ENCODE results near the gene CDH4. TPM values are rescaled to one million over a fixed set of nuclear protein-coding genes. Genes with fewer than 3 reads are reported as not detected.

The CDH4 gene
- total RNA-seq, 6 experiments from 2014 or later = 5.8 to 12.8 (median 10.9) TPM

DNA sequence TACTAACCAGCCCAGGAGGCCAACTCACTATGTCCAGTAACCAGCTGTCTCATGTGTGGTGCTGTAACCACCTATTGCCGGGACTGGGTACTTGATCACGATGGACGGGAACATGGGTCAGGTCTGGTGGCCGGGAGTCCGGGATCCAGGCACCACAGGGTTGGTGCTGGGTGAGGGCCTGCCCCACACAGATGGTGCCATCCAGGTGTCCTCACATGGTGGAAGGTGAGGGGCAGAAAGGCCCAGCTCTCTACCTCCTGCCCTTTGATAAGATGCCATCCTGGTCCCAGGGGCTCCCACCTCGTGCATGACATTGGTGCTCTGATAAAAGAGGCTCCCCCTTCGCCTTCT is 697.3 kb downstream of the CDH4 start:
- no peak overlapping the region for H3K27ac Mint-ChIP-seq
- H3K9me3 Mint-ChIP-seq = no peaks in the 10 kb centered on the region
- H3K4me1 Mint-ChIP-seq (ENCODE audit: low read depth) = no peaks in the 10 kb centered on the region
- TF ChIP-seq, protein P1, sequence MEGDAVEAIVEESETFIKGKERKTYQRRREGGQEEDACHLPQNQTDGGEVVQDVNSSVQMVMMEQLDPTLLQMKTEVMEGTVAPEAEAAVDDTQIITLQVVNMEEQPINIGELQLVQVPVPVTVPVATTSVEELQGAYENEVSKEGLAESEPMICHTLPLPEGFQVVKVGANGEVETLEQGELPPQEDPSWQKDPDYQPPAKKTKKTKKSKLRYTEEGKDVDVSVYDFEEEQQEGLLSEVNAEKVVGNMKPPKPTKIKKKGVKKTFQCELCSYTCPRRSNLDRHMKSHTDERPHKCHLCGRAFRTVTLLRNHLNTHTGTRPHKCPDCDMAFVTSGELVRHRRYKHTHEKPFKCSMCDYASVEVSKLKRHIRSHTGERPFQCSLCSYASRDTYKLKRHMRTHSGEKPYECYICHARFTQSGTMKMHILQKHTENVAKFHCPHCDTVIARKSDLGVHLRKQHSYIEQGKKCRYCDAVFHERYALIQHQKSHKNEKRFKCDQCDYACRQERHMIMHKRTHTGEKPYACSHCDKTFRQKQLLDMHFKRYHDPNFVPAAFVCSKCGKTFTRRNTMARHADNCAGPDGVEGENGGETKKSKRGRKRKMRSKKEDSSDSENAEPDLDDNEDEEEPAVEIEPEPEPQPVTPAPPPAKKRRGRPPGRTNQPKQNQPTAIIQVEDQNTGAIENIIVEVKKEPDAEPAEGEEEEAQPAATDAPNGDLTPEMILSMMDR (IDR thresholded peaks at IDR 0.05) = no peak
- DNase-seq = no peak
- H3K27me3 Mint-ChIP-seq (ENCODE audit: insufficient read depth) = peaks cover under 1% of the 10 kb centered on the region; the same call in 1 of the 2 replicates
- H3K4me3 Mint-ChIP-seq = no peak overlapping the region
- no peaks in the 10 kb centered on the region for H3K36me3 Mint-ChIP-seq (ENCODE audit: low read depth)

DNA sequence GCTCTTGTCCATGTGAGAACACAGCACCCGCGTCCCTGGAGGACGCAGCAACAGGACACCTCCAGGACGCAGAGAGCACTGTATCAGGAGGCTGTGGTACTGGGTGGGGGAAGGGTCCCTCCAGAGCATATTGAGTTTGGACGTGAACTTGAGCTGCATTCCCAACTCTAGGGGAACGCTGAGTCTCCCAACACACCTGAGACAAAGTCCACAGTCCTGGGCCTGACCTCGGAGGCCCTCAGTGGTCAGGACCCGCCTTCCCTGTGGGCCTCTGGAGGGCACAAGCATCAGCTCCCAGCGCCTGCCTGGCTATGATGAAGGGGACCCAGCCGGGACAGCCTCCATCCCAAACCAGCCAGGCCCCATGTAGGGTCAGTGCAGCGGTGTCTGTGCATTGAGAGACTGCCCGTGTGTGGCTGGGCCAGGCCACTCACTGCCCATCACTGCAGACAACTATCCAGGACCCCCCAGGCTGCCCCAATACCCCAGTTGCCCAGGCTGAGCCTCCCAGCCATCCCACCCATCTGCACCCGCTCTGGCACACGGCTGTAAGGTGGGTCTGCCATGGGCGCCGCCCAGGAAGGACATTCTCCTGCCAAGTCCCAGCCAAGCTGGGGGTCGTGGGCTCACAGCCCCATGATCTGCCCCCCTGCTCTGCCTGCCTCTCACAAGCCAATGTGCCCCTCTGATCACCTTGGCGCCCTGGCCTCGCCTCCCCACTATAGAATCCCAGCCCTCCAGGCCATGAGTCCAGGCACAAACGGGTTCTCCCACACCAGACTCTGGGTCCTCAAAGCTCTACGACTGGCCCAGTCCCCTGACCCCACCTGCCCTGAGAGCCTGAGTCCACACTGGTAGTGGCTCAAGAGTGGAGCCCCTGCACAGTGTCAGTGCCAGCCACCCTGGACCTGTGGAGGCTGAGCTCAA is 697.9 kb downstream of the CDH4 start:
- TF ChIP-seq, protein P1 (IDR thresholded peaks at IDR 0.05) = no peak
- Mint-ChIP-seq H3K9me3 (no peaks in the 10 kb centered on the region), H3K27ac (no peak overlapping the region), H3K36me3 (ENCODE audit: low read depth) (no peaks in the 10 kb centered on the region), H3K4me1 (ENCODE audit: low read depth) (no peaks in the 10 kb centered on the region), H3K4me3 (no peak overlapping the region), H3K27me3 (ENCODE audit: insufficient read depth) (peaks cover 5% of the 10 kb centered on the region)
- no peak for DNase-seq

DNA sequence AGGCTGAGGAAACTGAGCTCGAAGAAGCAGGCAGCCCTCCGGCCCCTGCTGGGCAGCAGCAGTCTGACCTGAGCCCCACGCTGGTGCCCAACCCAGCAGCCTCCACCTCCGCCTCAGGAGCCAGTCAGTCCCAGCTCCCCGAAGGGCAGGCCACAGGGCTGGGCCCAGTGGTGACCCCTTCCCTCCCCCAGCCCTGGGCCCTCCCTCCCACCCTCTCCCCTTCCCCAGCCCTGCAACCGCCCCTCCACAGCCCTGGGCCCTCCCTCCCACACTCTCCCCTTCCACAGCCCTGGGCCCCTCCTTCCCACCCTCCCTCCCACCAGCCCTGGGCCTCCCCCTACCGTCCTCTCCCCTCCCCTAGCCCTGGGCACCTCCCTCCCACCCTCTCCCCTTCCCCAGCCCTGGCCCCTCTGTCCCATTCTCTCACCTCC is 698.6 kb downstream of the CDH4 start:
- Mint-ChIP-seq H3K27ac (no peak overlapping the region), H3K4me3 (no peak overlapping the region), H3K36me3 (ENCODE audit: low read depth) (no peaks in the 10 kb centered on the region), H3K4me1 (ENCODE audit: low read depth) (no peaks in the 10 kb centered on the region), H3K27me3 (ENCODE audit: insufficient read depth) (peaks cover 5% of the 10 kb centered on the region), H3K9me3 (no peaks in the 10 kb centered on the region)
- no peak for DNase-seq
- TF ChIP-seq, protein P1 (IDR thresholded peaks at IDR 0.05) = no peak

DNA sequence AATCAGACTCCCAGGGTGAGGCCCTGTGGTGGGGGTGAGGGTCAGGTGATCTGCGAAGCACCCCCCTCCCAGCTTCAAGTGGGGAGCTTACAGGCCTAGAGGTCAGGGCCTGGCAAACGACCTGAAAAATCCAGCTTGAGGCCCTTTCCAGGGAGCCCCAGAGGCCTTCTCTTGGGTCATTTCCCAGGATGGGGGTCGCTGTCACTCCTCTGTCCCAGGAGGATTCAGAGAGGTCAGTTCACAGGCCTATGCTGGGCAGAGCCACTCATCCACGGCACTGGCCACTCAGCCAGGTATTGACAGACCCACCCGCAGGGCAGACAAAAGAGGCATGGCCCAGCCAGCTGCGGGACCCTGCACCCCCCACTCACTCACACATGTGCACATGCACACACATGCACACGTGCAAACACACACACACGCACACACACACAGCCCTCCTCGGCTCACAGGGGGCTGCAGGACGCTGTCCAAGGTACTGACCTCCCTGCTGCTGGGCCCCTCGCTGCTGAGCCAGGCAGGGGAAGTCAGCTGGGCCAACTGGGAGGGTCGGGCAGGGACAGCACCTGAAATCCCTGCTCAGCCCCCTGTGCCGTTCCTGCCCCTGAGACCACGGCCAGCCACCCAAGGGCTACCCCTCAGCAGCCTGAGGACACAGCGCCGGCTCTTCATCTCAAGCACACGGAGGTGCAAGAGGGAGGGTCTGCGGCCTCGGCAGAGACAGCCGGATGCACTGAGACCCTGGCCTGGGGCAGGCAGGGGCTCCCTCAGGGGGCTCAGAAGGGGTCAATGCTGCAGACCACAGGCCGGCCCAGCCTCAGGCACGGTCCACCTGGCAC is 699.9 kb downstream of the CDH4 start:
- Mint-ChIP-seq H3K27ac (no peak overlapping the region), H3K4me3 (no peak overlapping the region), H3K27me3 (ENCODE audit: insufficient read depth) (peaks cover 7% of the 10 kb centered on the region), H3K4me1 (ENCODE audit: low read depth) (no peaks in the 10 kb centered on the region), H3K9me3 (no peaks in the 10 kb centered on the region), H3K36me3 (ENCODE audit: low read depth) (no peaks in the 10 kb centered on the region)
- TF ChIP-seq, protein P1 (IDR thresholded peaks at IDR 0.05) = no peak
- no peak for DNase-seq

DNA sequence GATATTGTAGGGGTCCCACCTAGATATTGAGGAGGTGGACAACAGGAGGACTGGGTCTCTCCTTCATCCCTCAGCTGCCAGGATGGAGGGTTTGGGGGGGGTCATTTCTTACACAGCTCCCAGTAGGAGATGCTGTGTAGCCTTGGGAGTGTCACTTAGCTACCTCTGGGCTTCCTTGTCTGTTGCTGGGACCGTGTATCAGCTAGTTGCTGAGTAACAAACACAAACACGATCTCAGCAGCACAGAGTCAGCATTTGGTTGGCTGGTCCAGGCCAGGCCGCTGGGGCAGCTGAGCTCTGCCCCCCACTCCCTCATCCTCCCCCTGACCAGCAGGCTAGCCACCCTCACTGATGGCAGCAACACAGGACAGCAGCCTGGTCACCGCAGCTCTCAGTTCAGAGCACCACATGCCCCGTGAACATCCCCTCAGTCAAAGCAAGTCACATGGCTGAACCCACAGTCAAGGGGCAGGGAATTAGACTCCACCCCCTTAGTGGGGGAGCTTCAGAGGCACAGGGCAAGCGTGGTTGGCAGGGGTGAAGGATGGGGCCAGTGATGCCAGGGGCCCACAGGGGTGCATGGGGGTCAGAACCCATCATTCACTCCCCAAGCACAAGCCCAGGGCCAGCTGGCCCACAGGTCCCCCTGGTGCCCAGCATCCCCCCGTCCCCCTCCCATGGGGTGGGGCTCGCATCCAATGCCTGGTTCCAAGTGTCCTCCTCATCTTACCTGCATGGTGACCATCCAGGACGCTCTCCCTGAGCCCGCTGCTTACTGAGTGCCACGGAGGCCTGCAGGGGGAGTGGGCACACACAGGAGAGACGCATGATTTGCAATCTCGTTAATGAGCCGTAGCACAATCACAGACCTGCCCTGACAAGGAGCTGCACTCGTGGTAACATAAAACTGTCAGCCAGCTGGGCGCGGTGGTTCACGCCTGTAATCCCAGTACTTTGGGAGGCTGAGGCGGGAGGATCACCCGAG is 701.3 kb downstream of the CDH4 start:
- DNase-seq = no peak
- Mint-ChIP-seq H3K9me3 (no peaks in the 10 kb centered on the region), H3K36me3 (ENCODE audit: low read depth) (no peaks in the 10 kb centered on the region), H3K4me1 (ENCODE audit: low read depth) (no peaks in the 10 kb centered on the region), H3K4me3 (no peak overlapping the region), H3K27ac (no peak overlapping the region), H3K27me3 (ENCODE audit: insufficient read depth) (peaks cover 10% of the 10 kb centered on the region)
- TF ChIP-seq, protein P1 (IDR thresholded peaks at IDR 0.05) = no peak
